HG03064 (cell line): ENCODE results near the gene CSRP1.
"Not testable (repeated sequence)": the region's sequence is repeated elsewhere in the genome, so short reads cannot be mapped to it uniquely, and the experiment has no call there.

Source experiments
- ATAC-seq: cut with Tn5 transposase; IDR thresholded peaks from one replicate; pipeline ENCODE4 v1.9.1; 2021; ENCODE audit warnings: low read depth; ENCODE audit not compliant: unreplicated experiment

The CSRP1 gene

GRCh38 chr1:201506557-201507359, at the start of gene CSRP1:
CSRP1 (minus strand) TSS chr1:201507123; CDS start chr1:201496303, 10,820 bp downstream.
- ATAC-seq, result peak; percentile 88

- no peak for ATAC-seq
Observed at GRCh38 chr1:201555593-201555945, 48.6 kb upstream of the CSRP1 start.

DNA sequence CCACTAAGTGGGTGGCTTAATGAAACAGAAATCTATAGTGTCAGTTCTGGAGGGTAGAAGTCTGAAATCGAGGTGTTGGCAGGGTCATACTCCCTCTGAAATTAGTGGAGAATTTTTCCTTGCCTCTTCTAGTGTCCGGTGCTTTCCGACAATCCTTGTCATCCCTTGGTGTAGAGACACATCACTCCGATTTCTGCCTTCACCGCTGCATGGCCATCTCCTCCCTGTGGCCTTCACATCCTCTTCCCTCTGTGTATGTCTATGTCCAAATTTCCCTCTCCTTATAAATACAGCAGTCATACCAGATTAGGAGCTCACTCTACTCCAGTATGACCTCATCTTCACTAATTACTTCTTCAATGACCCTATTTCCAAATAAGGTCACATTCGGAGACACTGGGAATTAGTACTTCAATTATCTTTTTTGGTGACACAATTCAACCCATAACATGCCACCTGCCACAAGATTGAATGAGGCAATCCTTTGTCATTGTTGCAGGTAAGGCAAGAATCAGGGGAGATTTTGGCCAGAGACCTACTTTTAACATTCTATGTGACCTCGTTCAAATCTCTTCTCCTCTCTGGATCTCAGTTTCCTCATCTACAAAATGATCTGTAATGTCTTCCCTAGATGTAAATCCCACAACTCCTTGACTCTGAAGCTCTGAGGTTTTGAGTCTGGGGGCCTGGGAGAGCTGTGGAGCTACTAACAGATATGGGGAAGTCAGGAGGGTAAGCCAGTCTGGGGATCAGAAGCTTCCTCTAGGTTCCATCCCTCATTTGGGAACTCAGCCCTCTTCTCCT, 48.1 kb upstream of the CSRP1 start:
- no peak for ATAC-seq

DNA sequence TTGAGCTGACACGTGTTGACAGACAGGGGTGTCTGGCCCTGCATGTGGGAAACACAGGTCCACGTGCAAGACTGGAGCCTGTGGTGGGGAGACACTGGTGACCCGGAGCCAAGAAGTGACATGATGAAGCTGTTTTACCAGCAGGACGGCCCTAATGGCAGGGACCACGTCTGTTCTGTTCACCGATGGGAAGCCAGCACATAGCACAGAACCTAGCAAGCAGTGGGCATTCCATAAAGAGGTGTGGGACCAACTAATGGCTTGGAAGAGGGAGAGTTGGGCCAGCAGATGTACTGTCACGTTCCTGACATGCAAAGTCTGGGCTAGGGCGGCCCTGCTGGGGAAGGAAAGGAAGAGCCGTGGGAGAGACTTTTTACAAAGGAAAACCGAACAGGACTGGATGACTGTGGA, 47.3 kb upstream of the CSRP1 start:
- ATAC-seq, result no peak

GRCh38 chr1:201553496-201554189, 46.7 kb upstream of the CSRP1 start:
- no peak for ATAC-seq

DNA sequence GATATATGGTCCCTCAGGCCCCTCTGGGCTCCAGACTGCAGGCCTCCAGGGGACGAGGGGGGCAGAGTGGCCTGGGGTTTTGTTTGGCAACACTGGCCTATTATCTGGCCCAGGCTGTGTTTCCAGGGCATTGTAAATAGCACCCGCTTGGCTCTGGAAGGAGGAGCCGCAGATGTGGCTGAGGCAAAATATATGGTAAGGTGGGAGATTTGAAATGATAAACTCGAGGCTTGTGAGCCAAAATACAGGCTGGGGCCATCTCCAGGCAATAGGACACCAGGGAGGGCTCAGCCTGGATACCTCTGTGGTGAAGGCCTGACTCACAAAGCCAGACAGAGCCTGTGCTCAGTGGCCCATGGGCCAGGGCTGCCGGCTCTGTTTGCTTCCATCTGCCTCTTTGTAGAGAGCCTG, 46.0 kb upstream of the CSRP1 start:
- ATAC-seq, result no peak

DNA sequence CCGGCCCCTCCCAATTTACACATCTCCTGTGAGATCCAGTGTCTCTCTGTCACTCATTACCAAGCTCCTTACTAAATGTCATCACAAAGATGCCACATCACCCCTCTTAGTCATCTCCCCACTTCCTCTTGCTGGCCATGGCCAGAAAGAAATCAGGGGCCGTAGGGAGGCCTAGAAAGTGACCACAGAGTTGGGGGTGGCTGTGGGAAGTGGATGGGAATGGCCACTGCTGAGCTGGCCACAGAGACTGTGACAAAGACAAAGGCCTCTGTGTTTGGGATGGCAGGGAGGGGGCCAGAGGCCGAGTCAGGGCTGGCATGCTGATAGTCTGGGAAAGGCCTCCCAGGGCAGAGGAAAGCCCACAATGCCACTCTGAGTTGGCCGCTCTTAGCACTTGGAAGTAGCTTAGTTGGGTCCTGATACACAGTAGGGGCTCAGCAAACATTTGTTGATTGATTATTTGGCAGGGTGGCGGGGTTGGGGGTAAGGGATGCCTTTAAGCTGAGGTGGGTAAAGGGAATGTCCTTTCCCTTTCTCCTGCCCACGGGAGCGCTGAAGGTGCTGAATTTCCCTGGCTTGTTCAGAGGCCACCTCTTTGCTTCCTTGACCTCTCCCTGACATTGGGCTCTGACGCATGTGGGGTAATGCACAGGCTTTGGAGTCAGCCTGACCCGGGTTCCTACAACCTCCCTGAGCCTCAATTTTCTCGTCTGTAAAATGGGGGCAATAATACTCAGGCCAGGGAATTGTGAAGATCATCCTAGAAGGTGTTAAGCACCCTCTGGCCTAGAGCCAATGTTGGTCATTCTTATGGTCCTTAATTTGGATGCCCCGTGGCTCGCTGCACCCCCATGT, 45.2 kb upstream of the CSRP1 start:
- no peak for ATAC-seq

- no peak for ATAC-seq
Observed at GRCh38 chr1:201551096-201551495, 44.2 kb upstream of the CSRP1 start.

DNA sequence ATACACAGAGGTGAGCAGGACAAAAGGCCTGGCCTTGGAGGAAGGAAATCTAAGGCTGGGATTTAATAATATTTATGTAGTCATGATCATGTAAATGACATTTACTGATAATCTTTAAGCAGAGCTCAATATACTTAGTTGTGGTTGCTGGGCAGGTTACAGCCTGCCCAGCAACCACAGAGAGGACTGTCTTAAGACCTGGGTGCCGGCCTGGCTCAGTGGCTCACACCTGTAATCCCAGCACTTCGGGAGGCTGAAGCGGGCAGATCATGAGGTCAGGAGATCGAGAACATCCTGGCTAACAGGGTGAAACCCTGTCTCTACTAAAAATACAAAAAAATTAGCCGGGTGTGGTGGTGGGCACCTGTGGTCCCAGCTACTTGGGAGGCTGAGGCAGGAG, 42.6 kb upstream of the CSRP1 start:
- ATAC-seq, result not testable (repeated sequence)

DNA sequence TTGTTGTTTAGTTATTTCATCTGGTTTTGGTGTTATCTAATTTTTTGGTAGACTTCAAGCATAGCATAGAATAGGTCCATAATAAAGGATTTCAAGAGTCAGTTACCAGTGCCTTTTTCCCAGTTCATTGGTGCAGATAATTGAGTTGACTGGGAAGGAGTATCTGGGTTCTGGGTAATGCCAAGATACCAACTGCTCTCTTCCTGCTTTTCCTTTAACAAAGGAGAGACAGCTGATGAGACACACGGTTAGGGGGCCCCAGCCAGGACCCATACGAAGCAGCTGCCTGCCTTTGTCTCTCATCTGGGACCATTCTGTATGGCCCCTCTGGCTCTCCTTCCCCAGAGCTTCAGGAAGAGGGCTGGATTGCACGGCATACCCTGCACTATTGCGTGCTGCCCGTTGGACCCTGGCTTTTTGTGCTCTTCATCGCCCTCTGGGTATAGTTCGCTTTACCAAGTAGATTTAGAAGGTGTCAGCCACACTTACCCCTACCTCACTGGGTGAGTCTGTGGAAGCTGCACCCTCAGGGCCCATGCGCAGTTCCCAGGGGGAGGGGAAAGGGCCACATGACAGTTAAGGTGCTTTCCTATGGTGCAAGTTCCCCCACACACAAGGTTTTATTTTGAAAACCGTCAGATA, 39.0 kb upstream of the CSRP1 start:
- no peak for ATAC-seq

- ATAC-seq, result no peak
Observed at GRCh38 chr1:201544710-201545109, 37.8 kb upstream of the CSRP1 start.

DNA sequence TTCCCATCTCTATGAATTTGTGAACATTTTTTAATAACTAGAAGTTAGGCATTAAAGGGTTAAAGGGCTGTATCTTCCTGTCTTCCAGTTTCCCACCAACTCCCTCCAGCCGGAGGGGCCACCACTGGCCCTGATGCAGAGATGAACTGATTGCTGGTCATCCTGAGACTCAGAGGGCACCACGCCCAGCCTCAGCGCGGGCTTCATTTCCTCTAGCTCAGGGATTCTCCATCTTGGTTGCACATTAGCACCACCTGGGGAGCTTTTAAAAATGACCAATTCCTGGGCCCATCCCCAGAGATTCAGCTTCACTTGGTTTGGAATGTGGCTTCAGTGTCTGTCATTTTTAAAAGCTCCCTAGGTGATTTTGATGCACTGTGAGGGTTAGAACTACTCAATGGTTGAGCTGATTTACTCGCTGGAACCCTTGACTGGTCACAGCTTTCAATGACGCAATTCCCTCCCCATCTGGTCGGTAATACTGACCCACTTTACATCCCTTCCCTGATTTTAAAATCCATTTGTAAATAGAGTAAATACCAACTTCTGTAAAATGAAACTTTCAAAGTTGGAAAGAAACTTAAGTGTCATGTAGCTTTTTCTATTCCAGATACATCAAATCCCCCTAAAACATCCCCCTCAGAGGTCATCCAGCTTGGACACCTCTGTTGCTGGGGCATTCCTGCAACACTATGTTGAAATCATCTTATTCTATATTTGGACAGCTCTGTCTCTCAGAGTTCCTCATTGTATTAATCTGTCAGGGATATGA, 37.1 kb upstream of the CSRP1 start:
- no peak for ATAC-seq

- ATAC-seq, result no peak
Observed at GRCh38 chr1:201542309-201543035, 35.5 kb upstream of the CSRP1 start.

GRCh38 chr1:201540846-201541735, 34.2 kb upstream of the CSRP1 start:
- no peak for ATAC-seq

DNA sequence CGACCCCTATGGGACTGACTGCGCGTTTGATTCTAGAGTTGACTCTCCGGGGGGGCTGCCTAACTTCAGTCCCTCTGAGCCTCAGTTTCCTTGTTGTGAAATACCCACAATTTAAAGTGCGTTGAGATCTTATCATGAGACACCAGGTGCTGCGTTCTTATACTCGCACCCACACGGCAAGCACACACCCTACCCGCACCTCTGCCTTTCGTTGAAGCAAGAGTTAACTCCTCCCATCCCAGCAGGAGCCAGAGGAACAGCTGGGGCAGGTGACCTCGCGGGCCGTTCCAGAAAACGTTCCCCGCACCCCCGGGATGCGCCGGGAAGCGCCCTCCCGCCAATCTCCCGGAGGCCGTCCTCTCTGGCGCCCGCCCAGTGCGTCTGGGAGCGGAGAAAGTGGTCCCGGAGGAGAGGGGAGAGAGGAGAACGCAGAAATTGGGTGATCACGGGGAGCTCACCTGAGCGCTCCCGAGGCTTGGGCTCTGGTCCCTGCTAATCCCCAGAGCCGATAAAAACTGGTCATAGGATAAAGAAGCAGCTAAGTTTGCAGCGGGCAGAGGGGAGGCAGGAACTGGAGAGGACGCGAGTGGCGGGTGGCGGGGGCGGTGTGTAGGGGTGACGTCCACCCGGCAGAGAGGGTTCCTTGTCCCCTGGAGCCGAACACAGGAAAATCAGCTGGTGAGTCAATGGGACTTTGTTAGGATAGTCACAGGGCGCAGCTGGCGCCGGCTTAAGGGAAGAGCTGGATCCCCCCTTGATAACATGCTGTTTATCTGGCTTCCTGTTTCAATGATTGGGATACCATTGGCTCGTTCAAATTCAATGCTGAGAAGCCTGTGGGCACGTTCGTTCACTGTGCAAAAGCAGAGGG, 32.9 kb upstream of the CSRP1 start:
- ATAC-seq, result no peak
